ENCODE measurements around the gene PDIA5.

Gene PDIA5

DNA sequence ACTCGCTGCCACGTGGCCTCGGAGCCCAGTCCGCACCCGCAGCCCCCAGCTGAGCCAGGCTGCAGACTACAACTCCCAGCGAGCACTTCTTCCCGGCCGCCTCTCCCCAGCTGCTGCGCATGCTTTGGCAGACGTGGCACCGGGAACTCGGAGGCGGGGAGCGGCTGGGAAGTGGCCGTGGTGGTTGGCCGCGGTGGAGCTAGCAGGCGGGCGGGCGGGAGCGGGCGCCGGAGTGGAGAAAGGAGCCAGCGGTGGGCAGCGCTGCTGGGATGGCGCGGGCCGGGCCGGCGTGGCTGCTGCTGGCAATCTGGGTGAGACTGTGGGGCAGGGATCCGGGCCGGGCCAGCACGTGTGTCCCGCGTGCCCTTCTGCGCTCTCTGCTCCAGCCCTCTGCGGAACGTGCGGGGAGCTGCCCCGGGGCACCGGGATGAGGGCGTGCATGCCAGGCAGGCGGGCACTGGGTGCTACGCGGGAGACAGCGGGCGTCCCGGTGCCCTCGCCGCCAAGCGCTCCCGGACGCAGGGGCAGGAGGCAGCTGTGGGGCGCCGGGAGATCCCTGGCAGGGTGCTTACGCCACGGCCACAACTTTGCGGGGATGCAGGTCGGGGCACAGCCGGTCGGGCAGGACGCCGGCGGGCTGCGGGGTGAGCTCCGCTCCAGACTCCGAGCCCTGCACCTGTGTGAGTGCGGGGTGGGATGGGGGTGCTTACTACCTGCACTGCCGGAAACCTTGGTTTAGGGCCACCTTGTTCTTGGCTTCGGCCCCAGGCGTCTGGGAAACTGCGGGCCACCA, at the start of gene PDIA5:
PDIA5 (plus strand) TSS at position 130 of the 793 bp plus-strand sequence; CDS start at position 270, 140 bp downstream.
- DNase-seq (ENCODE audit: low read depth): peak; percentile 17

DNA sequence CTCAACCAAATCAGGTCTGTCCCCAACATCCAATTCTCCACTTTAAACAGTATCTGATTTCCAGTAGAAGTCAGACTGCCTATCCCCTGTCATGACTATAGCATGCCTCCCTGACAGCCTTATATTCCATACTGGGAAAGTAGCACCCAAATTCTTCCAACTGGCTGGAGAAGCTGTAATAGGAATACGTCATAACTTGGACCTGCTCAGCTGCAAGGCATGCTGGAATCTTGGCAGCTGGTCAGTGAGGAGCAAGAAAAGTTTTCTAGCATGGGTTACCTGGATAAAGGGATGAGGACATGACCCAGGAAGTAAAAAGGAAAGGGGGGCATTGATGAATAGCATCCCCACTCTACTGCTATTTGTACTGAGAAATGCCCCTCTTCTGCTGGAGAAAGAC, 48.1 kb upstream of the PDIA5 start:
- no peak for DNase-seq (ENCODE audit: low read depth)

DNA sequence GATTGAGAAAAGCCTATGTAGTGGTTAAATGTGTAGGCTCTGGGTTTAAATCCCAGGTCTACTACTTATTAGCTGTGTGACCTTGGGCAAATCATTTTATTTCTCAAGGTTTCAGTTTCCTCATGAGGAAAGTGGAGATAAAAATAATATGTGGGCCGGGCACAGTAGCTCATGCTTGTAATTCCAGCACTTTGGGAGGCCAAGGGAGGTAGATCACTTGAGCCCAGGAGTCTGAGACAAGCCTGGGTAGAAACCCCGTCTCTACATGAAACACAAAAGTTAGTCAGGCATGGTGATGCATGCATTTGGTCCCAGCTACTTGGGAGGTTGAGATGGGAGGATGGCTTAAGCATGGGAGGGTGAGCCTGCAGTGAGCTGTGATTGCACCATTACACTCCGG, 47.7 kb upstream of the PDIA5 start:
- DNase-seq (ENCODE audit: low read depth): no peak

- DNase-seq (ENCODE audit: low read depth): no peak
Measured at GRCh38 chr3:123019591-123019990, 47.2 kb upstream of the PDIA5 start.

DNA sequence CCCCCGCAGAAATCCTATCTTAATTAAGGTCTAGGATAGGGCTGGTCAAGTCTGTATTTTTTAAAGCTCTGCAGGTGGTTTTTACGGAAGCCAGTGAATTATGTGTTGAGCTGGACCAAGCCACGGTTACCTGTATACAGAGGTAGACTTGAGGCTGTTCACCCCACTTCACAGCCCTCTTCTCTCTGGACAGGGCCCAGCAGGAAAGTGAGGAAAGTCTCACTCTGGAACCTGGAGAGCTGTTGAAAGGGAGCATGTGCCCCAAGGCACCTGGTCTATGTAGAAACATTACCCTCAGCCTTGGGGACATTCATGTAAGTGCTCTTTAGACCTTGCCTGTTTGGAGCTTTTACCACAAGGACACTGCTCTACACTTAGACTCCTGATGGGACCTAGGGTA, 46.1 kb upstream of the PDIA5 start:
- DNase-seq (ENCODE audit: low read depth): no peak

DNA sequence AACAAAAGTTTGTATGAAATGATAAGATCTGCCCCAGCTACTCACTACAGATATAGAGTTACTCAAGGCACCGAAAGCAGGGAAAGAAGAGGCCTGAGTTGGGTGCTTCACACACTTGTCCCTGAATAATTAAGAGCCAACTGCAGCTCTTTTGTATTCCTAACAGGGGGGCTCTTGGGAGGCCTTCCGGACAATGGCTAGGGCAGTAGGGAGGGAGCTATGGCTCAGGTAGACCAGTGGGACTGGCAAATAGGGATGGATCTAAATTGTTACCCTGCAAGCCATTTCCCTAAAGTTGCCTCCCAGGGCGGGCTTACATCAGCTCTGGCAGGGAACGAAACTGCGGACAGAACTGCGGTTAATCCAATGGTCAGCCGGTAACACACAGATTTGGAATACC, 45.4 kb upstream of the PDIA5 start:
- DNase-seq (ENCODE audit: low read depth): no peak

DNA sequence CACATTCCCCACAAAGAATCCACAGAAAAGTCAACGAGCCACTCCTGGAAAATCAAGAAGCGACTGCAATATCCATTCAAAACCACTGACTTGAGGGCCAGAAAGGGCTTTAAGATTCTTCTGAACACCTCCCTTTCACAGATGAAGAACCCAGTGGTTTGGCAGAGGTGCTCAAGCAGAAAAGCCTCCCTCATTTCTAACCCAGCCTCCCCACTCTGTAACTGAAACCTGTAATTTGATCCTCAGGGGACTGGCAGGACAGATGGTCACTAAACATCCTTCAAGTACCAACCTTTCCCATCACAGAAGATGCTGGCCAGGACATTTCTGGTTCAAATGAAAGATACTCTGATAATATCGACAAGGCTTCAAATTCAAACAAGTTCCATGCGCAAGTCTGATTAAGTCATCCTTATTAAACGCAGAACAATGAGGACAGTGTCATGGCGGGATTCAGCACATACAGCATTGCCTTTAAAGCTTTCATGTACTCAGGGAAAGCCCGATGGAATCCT, 44.8 kb upstream of the PDIA5 start:
- DNase-seq (ENCODE audit: low read depth): no peak

DNA sequence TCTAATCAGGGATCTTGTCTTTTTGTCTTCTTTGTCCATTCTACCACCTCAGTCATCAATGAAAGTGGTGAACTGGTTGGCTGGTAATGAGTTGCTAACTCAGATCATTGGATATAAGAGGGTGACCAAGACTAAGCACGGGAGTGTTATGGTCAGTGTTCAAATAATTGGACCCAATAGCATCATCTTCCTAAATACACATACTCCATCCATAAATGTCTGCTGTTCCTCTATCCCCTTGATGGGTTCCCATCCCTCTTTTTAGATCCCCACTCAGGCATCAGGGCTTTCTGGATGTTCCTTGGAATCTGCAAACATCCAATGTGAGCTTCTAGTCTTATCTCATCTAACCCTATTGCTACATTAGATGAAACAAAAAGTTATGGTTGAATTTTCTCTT, 42.8 kb upstream of the PDIA5 start:
- no peak for DNase-seq (ENCODE audit: low read depth)

DNA sequence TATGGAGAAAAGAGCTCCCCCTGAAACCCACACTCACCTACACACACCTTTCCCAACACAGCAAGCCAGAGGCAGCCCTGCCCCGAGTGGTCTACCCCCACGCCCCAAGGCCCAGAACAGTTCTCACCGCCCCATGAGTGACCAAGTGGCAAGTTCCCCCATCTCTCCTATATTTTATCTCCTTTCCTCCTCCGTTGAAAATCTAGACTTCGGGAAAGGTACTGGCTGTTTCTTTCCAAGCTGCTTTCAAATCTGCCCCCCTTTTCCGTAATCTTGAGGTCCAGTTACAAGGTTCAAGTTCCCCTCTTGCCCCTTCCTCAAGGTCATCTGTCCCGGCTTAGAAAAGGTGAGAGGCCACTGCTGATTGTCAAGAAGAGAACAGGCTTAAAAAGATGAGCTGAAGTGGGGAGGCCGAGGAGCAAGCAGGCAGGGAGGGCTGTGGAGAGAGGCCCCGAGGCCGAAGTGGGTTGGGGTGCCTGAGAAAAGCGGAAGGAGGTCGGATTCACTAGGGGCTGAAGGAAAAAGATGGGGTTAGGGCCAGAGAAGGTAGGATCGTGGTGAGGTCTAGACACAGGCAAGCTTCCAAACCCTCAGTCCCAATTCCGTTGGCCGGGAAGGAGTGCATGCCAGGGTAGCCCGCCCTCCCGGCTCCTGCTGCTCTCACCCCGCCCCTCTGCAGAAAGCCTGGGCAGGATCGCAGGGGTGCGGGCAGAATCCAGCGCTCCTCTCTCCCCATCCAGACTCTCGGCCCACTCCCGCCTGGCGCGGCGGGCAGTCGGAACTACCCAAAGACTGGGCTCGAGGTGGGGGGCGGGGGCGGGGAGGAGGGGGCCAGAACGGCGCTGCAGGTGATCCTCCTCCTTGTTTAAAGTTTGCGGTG, 40.9 kb upstream of the PDIA5 start:
- DNase-seq (ENCODE audit: low read depth): no peak

- DNase-seq (ENCODE audit: low read depth): no peak
Measured at GRCh38 chr3:123026565-123027291, 40.1 kb upstream of the PDIA5 start.

DNA sequence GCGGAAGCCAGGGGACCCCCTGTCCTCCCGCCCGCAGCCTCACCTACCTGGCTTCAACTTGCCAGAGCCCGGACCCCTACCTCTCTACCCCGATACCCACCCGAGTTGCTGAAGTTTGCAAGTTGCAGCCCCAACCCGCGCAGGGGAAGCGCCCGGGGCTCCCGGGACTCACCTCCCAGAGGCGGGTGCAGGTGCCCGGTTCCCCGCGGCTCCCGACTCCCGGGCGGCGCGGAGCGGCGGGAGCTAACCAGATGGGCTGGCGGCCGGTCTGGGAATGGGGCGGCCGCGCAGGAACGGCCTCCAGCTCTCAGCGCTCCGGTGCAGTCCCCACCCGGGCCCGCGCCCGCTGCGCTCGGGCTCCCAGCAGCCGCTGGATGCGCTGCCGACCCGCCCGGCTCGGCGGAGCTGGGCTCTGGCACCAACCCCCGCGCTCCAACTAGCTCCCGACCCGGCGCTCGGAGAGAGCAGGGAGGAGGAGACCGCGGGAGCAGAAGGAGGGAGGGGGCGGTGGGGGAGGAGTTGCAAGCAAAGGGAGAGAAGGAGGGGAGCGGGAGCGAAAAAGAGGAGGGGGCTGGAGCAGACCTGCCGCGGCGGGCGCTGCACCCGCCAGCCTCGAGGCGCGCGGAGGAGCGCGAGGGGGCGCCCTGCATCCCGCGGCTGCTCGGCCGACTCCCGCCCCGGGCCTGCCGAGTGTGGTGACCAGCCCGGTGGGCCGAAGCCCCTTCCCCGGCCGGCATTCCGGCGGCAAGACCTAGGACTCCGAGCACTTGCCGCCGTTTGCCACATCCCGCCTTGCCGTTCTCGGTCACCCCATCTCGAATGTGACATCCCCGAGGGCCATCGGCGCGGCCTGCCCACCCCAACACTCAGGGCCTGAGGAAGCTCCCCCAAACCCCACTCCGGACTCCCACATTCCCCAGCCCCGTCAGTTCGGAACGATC, 39.3 kb upstream of the PDIA5 start, which contains the start of gene SEMA5B:
SEMA5B (minus strand) TSS at position 472 of the 941 bp plus-strand sequence. CDS start 66,500 bp downstream, outside the sequence.
- DNase-seq (ENCODE audit: low read depth): no peak

DNA sequence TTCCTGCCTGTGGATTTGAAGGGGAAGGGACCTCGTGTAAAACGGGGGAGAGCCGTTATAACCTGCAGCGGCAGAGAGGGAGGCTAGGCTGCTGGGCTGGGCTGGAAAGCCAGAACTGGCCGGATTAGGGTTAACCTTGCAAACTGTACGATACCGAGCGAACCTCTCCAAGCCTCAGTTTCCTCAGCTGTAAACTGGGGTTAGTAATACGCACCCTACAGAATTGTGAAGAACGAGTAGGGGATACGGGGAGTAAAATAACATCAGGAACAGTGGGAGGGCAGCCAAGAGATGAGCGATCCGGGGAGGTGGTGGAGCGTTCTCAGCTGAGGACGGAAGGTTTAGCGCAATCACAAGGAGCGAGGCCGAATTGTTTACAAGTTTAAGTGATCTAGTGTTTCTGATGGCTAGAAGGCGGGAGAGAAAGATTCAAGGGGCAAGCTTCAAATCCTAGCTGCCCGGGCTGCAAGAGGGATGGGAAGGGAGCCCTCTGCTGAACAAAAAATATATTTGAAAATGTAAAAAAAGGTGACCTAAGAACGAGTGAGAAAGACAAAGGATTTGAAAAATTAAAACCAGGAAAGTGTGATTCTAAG, 38.5 kb upstream of the PDIA5 start:
- DNase-seq (ENCODE audit: low read depth): no peak

- no peak for DNase-seq (ENCODE audit: low read depth)
Measured at GRCh38 chr3:123031051-123031450, 35.8 kb upstream of the PDIA5 start.

GRCh38 chr3:123032057-123032456, 34.8 kb upstream of the PDIA5 start:
- DNase-seq (ENCODE audit: low read depth): no peak

GRCh38 chr3:123034120-123034519, 32.7 kb upstream of the PDIA5 start:
- no peak for DNase-seq (ENCODE audit: low read depth)

DNA sequence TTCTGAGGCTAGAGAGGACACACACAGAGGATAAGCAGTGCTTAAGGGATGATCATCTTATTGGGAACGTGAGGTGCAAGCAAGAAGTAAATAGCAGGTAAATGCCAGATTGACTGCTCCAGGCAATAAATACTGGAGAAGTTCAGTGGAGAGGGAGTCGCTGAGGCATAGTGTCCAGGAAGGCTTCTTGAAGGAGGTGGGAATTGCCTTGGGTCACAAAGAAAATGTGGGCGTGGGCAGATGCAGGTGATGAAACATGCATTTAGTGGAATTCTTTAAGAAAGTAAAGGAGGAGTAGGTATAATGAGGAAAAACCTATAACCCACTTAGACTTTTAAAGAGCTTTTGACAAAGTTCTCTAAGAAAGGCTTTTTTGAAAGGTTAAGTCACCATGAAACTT, 31.8 kb upstream of the PDIA5 start:
- no peak for DNase-seq (ENCODE audit: low read depth)

GRCh38 chr3:123036352-123037014, 30.3 kb upstream of the PDIA5 start:
- DNase-seq (ENCODE audit: low read depth): no peak

DNA sequence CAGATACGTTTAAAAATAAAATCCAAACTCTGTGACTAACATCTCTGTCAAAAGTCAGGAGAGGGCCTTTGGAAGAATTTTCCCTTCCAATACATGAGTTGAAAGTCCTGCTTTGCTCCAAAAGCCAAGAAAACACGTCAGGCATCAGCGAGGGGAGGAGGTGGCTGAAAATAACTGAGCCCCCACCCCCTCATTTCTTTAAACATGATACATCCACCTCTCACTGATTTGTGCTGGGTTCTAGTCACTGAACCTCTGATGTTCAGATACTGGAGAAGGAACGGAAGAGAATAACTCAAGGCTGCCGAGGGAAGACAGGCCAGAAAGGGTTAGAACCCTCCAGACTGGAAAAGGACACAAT, 29.8 kb upstream of the PDIA5 start:
- no peak for DNase-seq (ENCODE audit: low read depth)

DNA sequence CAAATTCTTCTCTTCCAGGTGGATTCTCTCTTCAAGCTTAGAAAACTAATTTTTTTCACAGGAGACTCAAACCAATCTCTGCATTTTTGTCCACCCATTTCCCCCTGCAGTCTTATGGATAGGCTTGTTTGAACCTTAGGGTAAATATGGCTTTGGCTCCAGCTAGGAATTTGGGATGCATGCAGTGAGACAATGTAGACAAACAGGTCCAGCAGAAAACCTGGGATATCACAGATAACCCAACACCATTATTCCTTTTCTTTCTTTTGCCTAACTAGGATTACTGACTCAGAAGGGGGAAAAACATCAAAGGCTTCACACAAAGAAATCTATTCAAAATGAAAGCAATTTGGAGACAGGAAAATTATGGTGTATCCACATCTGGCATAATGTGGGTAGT, 28.1 kb upstream of the PDIA5 start:
- DNase-seq (ENCODE audit: low read depth): no peak

- no peak for DNase-seq (ENCODE audit: low read depth)
Measured at GRCh38 chr3:123039178-123039577, 27.6 kb upstream of the PDIA5 start.

Measured in activated T-helper 1 cell treated with Interleukin-2 at 50 U/mL for 16 hours (primary cell).